Testis (tissue), 3 donors: ENCODE data around the gene NFIB. TPM values are rescaled to one million over a fixed set of nuclear protein-coding genes. Genes with fewer than 3 reads are reported as not detected.

Experiments
- DNase-seq: peaks from one replicate; pipeline ENCODE4 v3.0.0-alpha.2; 2019
- H3K27ac ChIP-seq, 2 donors: fragments of 200-600 bp; sonication (generic); one replicate each; pipeline ENCODE4 v1.5.1; 2019
- H3K27me3 ChIP-seq: fragments of 200-600 bp; sonication (generic); one replicate; pipeline ENCODE4 v1.5.1; 2019
- H3K36me3 ChIP-seq: fragments of 200-600 bp; sonication (generic); one replicate; pipeline ENCODE4 v1.5.1; 2017; ENCODE audit warnings: low read depth; ENCODE audit errors: missing control alignments
- H3K4me1 ChIP-seq: fragments of 200-600 bp; sonication (generic); one replicate; pipeline ENCODE4 v1.5.1; 2019
- H3K4me3 ChIP-seq, 2 donors: fragments of 200-600 bp; sonication (generic); one replicate each; pipeline ENCODE4 v1.5.1; 2017 to 2019
- H3K9me3 ChIP-seq: fragments of 200-600 bp; sonication (generic); one replicate; pipeline ENCODE4 v1.5.1; 2017
- CTCF ChIP-seq, 3 experiments: fragments of 450-650 bp in 2 of 3; fragments of 200-600 bp in 1 of 3; sonication (generic) in 1 of 3; IDR thresholded peaks; one replicate each; pipeline ENCODE4 v1.5.1; 2016 to 2019; ENCODE audit warnings: antibody characterized with exemption in 3 of 3, mild to moderate bottlenecking in 2 of 3, moderate library complexity in 1 of 3
- POLR2A ChIP-seq: fragments of 450-650 bp; IDR thresholded peaks from one replicate; pipeline ENCODE4 v1.6.1; 2017; ENCODE audit warnings: antibody characterized with exemption, mild to moderate bottlenecking, moderate library complexity
- WGBS, 2 donors: methylation state at CpG; one replicate each; pipeline ENCODE4 v1.1.5; 2018; 5-methylcytosine and 5-hydroxymethylcytosine counted together
- intact Hi-C: fragments of 100-400 bp; cut with DNase I; formaldehyde crosslinking; loops from one replicate; pipeline ENCODE4 v1.15.1; 2023; ENCODE audit warnings: low total_unique reads
- polyA plus RNA-seq: library from polyadenylated mRNA; stranded (reverse); fragments of 350-450 nt; fragmentation: Illumina TruSeq; extraction: RNeasy Lipid Tissue Mini Kit (QIAGEN cat#74804); gene quantifications from one replicate; pipeline ENCODE4 v1.2.3, GENCODE V29; 2014; ENCODE audit warnings: low read depth, low replicate concordance; ENCODE audit not compliant: insufficient read depth
- total RNA-seq, 2 donors: library from RNA; depleted of rRNA; stranded (reverse); fragments of >200 nt; gene quantifications; one replicate each; pipeline ENCODE4 v1.2.3, GENCODE V29; 2016

Gene NFIB
- total and polyA plus RNA-seq, 3 donors from 2014 or later, result 8.4 to 34.7 (median 23.1) TPM

GRCh38 chr9:14219850-14220249 lies 94.1 kb downstream of the NFIB start:
- no peak for DNase-seq

GRCh38 chr9:14218253-14218652 lies 95.7 kb downstream of the NFIB start:
- TF ChIP-seq POLR2A (no peak), CTCF (IDR thresholded peaks at IDR 0.05) (no peak)
- DNase-seq, result no peak
- Histone ChIP-seq H3K27ac (no peak overlapping the region), H3K4me3 (no peak overlapping the region), H3K9me3 (no peaks in the 10 kb centered on the region), H3K4me1 (peaks cover 6% of the 10 kb centered on the region), H3K27me3 (no peaks in the 10 kb centered on the region), H3K36me3 (no peaks in the 10 kb centered on the region)
- 97 to 100% methylated on average over 1 of the region's 1 CpG for WGBS, 2 donors
- intact Hi-C loops, result no loop called here

More at GRCh38 chr9:14219850-14220249, 94.1 kb downstream of the NFIB start:
- no peaks in the 10 kb centered on the region for H3K9me3 ChIP-seq
- no peaks in the 10 kb centered on the region for H3K27me3 ChIP-seq
- H3K36me3 ChIP-seq, result no peaks in the 10 kb centered on the region
- peaks cover 6% of the 10 kb centered on the region for H3K4me1 ChIP-seq
- TF ChIP-seq POLR2A, result no peak
- TF ChIP-seq CTCF (IDR thresholded peaks at IDR 0.05), result no peak
- intact Hi-C loops, result no loop called here
- no peak overlapping the region for H3K27ac ChIP-seq
- 52 to 55% methylated on average over 4 of the region's 4 CpGs for WGBS, 2 donors
- no peak overlapping the region for H3K4me3 ChIP-seq

- no peaks in the 10 kb centered on the region for H3K36me3 ChIP-seq
- DNase-seq, result no peak
- H3K4me3 ChIP-seq, result no peak overlapping the region
- 91 to 100% methylated on average over 1 of the region's 1 CpG for WGBS, 2 donors
- no peaks in the 10 kb centered on the region for H3K9me3 ChIP-seq
- intact Hi-C loops, result no loop called here
- H3K27me3 ChIP-seq, result no peaks in the 10 kb centered on the region
- peaks cover 6% of the 10 kb centered on the region for H3K4me1 ChIP-seq
- no peak overlapping the region for H3K27ac ChIP-seq
- TF ChIP-seq CTCF (IDR thresholded peaks at IDR 0.05) (no peak), POLR2A (no peak)
Measured at GRCh38 chr9:14216612-14217194, 97.2 kb downstream of the NFIB start.

GRCh38 chr9:14215614-14216013 lies 98.3 kb downstream of the NFIB start:
- Histone ChIP-seq H3K27ac (no peak overlapping the region), H3K36me3 (no peaks in the 10 kb centered on the region), H3K4me3 (no peak overlapping the region), H3K27me3 (no peaks in the 10 kb centered on the region), H3K9me3 (no peaks in the 10 kb centered on the region), H3K4me1 (peaks cover 6% of the 10 kb centered on the region)
- 92 to 100% methylated on average over 1 of the region's 1 CpG for WGBS, 2 donors
- TF ChIP-seq CTCF (IDR thresholded peaks at IDR 0.05), result no peak
- no peak for TF ChIP-seq POLR2A
- DNase-seq, result no peak
- intact Hi-C loops, result no loop called here

GRCh38 chr9:14214693-14215092 lies 99.2 kb downstream of the NFIB start:
- Histone ChIP-seq H3K36me3 (no peaks in the 10 kb centered on the region), H3K27me3 (no peaks in the 10 kb centered on the region), H3K4me3 (no peak overlapping the region), H3K9me3 (no peaks in the 10 kb centered on the region), H3K27ac (no peak overlapping the region), H3K4me1 (peaks cover 5% of the 10 kb centered on the region)
- no peak for DNase-seq
- intact Hi-C loops, result no loop called here
- no peak for TF ChIP-seq CTCF (IDR thresholded peaks at IDR 0.05)
- no peak for TF ChIP-seq POLR2A
- WGBS, 2 donors, result 78 to 93% methylated on average over 2 of the region's 2 CpGs
